HG02623 (cell line): Measurements from ENCODE around the gene ARV1.

Experiments
- ATAC-seq: cut with Tn5 transposase; IDR thresholded peaks from one replicate; pipeline ENCODE4 v1.9.1; 2021; ENCODE audit warnings: moderate library complexity; ENCODE audit not compliant: unreplicated experiment

Gene ARV1

GRCh38 chr1:230978491-230979388 is at the start of gene ARV1, which contains the start of gene TTC13:
Gene ARV1 (plus strand): TSS chr1:230979094. CDS start chr1:230979106, 12 bp downstream.
Gene TTC13 (minus strand): TSS chr1:230978861. CDS start chr1:230978830, 31 bp downstream.
- peak; percentile 88 for ATAC-seq

DNA sequence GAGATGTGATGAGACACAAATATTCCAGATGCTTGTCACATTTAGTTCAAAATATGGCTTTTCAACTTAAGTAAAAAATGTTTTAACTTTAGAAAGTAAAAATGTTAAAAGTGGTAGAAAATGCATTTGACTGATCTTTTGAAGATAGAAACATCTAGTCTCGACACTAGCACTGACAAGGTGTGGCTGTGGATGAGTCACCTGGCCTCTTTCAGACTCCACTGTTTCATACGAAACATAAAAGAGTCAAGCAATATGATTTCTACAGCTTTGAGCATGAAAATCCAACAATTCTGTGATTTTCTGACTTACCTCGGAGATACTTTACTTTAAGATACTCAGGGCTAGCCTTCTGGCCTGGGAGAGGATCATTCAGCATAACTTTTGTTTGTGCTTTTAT is 47.9 kb upstream of the ARV1 start:
- ATAC-seq = no peak

DNA sequence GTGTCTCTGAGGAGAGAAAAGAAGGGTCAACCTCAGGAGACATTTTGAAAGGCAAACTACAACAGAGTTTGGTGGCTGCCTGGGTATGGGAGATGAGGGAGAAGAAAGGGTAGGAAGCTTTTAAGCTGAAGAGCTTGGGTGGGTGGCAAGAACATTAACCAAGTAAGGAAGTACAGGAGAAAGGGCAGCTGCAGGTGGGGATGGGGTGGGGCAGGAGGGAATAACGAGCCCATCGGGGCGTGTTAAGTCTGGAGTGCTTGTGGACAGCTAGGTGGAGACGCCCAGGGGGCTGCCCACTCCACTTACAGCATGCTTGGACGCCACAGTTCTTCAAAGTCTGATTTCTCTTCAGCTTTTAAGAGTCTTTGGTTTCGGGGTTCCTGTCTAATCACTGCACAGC is 43.0 kb upstream of the ARV1 start:
- ATAC-seq = no peak

GRCh38 chr1:230936475-230936874 is 42.4 kb upstream of the ARV1 start:
- no peak for ATAC-seq

DNA sequence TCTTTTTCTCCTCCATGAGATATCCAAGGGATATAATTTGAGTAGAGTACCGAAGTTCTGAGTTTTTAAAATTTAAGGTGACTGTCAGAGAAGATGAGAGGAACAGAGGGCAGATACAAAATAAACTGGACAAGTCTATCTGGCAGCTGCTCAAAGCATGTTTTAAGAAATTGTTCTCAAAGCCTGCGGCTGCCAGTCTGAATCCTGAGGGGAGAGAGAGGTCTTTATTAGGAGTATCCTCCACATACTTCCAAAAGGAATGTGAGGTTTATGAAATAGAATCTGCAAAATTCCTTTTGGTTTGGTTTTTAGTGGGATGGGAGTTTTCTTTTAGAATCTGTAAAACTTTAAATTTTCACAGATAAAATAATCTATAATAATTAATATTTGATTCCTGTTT is 41.5 kb upstream of the ARV1 start:
- no peak for ATAC-seq

DNA sequence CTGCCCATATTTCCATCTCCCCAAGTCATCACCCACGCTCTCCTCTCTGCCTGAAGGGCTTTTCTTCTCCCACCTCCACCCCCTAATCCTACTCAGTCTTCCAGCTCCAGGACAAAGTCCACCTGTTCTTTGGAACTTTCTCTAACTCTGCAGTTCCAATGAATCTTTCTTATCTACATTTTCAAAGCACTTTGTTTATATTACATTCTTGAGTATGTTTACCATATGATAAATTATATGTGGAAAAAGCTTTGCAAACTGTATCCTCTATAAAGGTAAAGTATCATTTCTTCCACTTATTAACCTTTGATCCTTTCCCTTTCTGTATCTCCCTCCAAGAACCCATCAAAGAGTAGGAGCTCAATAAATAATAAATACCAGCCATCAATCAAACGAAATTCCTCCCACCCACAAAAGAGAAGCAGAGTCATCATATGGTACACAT is 39.9 kb upstream of the ARV1 start:
- no peak for ATAC-seq

DNA sequence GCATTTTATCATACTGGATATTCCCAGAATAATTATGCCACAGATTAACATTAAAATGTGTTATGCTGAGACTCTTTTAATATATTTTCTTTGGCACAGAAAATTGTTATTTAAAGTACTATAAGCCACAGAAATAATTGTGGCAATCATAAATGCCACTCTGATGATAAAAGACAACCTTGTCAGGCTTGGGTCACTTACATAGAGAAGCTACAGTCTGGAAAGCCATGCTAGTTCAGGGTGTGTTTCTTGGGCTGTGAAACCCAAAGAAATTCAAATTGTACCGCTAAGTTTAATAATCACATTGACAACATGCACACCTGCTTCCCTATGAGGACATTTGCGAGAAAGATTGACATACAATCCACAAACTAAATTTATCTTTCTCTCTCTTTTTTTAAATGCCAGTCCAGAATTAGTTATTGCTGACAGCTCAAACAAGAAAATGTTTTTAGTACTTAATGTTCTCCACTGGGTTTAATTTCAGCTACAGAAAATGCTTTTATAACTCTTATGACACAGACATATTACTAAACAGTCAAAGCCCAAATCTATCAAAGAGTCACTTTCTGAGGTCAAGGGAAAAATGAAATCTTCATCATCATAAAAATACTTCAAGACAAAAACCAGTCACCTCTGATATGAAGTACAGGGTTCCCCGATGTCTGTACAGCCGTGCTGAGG is 38.9 kb upstream of the ARV1 start:
- no peak for ATAC-seq

GRCh38 chr1:230940848-230941247 is 38.0 kb upstream of the ARV1 start:
- no peak for ATAC-seq

GRCh38 chr1:230943048-230943593 is 35.8 kb upstream of the ARV1 start:
- no peak for ATAC-seq

DNA sequence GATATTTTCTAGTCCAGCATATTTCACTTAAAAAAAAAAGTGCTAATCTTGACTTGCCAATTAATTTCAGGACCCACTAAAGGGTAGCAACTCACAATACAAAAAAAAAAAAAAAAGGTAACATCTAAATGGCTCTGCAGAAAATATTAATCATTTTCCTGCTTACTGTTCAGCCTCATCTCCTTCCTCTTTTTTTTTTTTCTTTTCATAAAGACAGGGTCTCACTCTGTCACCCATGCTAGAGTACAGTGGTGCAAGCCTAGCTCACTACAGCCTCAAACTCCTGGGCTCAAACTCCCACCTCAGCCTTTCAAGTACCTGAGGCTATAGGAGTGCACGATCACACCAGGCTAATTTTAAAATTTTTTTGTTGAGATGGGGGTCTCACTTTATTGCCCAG is 30.6 kb upstream of the ARV1 start:
- ATAC-seq = no peak

DNA sequence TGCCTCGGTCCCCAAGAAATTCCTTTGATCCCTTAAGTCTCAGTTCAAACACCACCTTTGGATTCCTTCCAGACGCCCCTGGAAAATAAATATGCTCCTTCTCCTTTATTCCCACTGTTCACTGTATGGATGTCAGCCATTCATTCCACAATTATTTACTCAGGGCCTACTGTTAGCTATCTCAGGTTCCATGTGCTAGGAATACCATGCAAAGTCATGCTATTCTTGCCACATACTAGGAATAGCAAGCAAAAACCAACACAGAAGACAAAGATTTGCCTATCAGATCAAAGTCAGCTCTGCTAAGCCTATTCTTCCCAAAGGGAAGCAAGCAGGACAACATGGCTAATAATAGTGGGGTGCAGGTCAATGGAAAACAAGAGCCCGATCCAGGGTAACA is 30.0 kb upstream of the ARV1 start:
- ATAC-seq = no peak

DNA sequence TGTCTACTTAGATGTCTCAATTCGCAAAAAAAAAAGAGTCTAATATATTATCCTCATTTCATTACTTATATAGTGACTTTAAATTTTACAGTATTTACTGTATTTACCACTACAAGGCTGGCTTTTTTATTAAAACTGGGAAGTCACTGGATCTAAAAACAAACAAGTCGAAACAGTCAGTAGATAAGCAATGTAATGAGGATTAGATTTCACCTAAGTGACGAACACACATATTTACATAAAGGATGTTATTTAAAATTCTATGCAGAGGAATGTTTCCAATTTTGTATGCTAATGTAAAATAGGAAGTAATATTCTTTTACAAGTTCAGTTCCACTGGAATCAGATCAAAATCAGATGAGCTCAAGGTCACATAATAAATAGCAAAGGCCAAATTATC is 28.5 kb upstream of the ARV1 start:
- ATAC-seq = no peak

DNA sequence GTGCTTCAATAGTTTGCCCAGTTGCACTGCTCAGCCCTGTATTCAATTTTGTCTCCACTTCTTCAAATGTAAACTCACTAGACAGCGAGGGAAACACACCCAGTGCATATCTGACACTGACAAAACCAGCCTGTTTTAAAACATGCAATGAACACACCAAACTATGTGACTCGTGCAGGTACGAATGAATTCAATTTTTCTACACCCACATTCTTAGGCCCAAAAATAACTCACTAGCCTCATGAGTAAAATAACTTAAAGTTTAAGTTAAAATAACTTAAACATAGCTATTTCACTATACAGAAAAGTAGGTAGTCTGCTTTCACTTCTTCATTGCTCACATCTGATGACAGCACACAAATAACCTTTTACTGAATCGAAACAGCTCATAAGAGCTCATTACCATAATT is 21.3 kb upstream of the ARV1 start:
- peak; percentile 95 for ATAC-seq

DNA sequence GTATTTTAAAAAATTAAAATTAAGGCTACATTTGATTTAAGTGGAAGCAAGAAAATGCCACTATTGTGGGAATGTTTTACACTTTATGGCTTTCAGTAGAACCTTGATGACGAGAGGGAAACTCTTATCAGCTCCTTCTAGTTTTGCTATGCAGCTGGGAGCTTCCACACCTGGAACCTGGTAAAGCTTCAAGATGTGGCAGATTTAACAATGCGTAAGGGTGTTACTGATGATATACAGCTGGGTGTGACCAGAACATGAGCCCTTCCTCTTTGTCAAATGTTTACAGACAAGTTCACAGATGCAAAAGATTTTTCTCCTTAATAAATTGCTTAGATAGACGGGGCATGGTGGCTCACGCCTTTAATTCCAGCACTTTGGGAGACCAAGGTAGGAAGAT is 20.5 kb upstream of the ARV1 start:
- ATAC-seq = no peak

DNA sequence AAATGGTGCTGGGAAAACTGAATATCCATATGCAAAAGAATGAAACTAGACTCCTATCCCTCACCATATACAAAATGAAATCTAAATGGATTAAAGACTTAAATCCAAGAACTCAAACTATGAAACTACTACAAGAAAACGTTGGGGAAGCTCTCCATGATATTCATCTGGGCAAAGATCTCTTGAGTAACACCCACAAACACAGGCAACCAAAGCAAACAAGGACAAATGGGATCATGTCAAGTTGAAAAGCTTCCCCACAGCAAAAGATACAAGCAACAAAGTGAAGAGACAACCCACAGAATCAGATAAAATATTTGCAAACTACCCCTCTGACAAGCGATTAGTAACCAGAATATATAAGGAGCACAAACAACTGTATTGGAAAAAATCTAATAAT is 14.0 kb upstream of the ARV1 start:
- no peak for ATAC-seq

DNA sequence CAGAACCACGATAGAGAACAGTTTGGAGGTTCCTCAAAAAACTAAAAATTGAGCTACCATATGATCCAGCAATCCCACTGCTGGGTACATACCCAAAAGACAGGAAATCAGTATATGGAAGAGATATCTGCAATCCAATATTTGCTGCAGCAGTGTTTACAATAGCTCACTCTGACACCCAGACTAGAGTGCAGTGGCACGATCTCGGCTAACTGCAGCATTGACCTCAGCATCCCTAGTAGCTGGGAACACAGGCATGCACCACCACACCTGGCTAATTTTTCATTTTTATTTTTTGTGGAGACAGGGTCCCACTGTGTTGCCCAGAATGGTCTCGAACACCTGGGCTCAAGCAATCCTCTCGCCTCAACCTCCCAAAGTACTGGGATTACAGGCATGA is 13.4 kb upstream of the ARV1 start:
- ATAC-seq = no peak

DNA sequence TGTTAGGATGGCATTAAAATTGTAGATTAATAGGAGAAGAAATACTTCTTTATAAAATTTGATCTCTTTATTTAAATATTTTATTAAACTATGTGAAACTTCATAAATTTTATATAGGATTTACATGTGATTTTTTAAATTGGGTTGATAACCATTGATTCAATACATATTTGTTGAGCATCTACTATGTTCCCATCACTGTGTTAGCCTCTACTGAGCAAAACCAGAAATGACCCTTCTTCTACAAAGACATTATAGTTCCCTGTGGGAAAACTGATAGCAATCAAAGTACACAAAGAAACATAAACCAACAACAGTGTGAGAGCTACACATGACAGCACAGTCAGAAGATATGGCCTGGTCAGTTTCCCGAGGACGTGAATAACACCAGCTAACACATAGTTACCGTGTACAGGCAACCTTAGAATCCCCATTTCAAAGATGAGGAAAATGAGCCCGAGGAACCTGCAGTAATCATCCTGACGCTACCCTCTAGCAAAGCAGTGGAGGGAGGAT is 12.5 kb upstream of the ARV1 start:
- ATAC-seq = no peak

- no peak for ATAC-seq
Observed at GRCh38 chr1:230970432-230970831, 8.5 kb upstream of the ARV1 start.

GRCh38 chr1:230971771-230972170 is 7.1 kb upstream of the ARV1 start:
- ATAC-seq = no peak

DNA sequence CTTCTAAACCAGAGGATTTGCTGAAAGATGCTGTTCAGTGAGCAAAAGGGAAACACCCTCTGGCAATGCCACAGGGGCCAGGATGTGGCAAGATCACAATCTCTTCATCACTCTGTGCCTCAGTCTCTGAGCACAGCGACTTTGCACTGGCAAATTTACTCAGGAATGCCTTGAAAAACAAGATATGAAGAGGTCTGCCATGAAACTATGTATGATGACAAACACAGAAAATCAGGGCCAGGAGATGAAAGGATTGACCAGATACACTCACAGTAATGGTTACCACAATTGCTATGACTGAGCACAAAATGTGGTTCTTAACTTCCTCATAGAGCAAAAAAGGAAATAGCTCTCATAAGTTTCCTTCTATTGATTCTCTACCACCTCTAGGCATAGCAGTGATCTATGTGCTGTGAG is 6.0 kb upstream of the ARV1 start:
- peak; percentile 73 for ATAC-seq

DNA sequence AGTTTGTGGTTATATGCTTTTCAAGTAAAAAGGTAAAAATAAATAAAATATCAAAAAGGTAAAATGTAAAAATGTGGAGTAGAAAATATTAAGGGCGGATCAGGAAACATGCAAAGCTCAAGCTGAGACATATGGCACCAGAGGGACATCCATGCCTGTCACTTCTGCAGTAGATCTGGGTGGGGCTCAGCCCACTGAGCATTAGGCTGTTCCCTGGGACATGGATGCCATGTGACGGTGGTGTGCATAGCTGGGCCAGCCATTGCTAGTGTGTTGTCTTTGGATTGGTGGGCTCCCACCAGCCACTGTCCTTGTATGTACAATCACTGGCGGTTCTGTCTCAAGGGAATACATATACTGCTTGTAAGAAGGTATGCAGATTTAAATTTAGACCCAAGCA is 3.3 kb upstream of the ARV1 start:
- no peak for ATAC-seq

DNA sequence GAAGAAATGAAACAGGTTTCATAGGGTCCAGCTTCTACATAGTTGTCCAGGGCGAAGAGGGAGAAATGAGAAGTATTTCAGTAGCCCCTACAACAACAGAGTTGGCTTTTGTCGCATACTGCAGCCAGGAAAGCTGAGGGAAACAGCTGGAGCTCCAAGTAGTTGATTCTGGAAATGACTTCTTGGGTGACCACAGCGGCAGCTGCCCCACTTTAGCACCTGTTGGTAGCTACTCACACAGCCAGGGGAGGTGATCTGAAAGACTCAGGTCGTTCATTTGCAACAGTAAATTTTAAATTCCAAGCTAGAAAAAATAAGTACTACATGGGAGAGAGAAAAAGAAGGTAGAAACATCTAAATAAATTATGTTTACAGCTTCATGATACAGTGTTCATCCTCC is 2.5 kb upstream of the ARV1 start:
- no peak for ATAC-seq
